Measurements from ENCODE around the gene ZNF829.

ZNF829 gene

GRCh38 chr19:36915992-36916830 is at the start of gene ZNF829, which contains the start of gene ZNF568:
TSS of gene ZNF829 (minus strand) at chr19:36916291. CDS start at chr19:36915167, 1,124 bp downstream.
TSS of gene ZNF568 (plus strand) at chr19:36916332. CDS start at chr19:36922771, 6,439 bp downstream.
- DNase-seq: peak; percentile 93

- DNase-seq: no peak
These were observed 47.2 kb upstream of the ZNF829 start for GRCh38 chr19:36963280-36963679.

GRCh38 chr19:36962346-36962745 is 46.3 kb upstream of the ZNF829 start:
- DNase-seq: no peak

- no peak for DNase-seq
These were observed 34.4 kb upstream of the ZNF829 start for GRCh38 chr19:36950335-36951119.

GRCh38 chr19:36939153-36939552 is 23.1 kb upstream of the ZNF829 start:
- DNase-seq: no peak

GRCh38 chr19:36931684-36932083 is 15.6 kb upstream of the ZNF829 start:
- no peak for DNase-seq

- no peak for DNase-seq
These were observed 2.0 kb upstream of the ZNF829 start for GRCh38 chr19:36918090-36918489.

GRCh38 chr19:36916991-36917390 is 900 bp upstream of the ZNF829 start:
- peak; percentile 21 to 24 for DNase-seq

GRCh38 chr19:36898422-36898821 is 17.7 kb downstream of the ZNF829 start:
- DNase-seq: no peak

GRCh38 chr19:36894849-36895383 is 21.2 kb downstream of the ZNF829 start:
- DNase-seq: no peak

- DNase-seq: no peak
These were observed 24.2 kb downstream of the ZNF829 start for GRCh38 chr19:36891768-36892357.

GRCh38 chr19:36876993-36877938 is 38.8 kb downstream of the ZNF829 start:
- no peak for DNase-seq

- DNase-seq: no peak
These were observed 64.2 kb downstream of the ZNF829 start for GRCh38 chr19:36851898-36852297.

GRCh38 chr19:36850559-36851442 is 65.3 kb downstream of the ZNF829 start, which contains the start of gene ZNF345:
TSS of gene ZNF345 (plus strand) at chr19:36850876. CDS start at chr19:36876831, 25,955 bp downstream.
- peak; percentile 87 to 88 for DNase-seq

- peak; percentile 89 to 91 for DNase-seq
These were observed 66.2 kb downstream of the ZNF829 start for GRCh38 chr19:36849701-36850558.

GRCh38 chr19:36847968-36848367 is 68.1 kb downstream of the ZNF829 start:
- no peak for DNase-seq

GRCh38 chr19:36838784-36839324 is 77.2 kb downstream of the ZNF829 start:
- DNase-seq: no peak

All from activated T-cell treated with anti-CD3 and anti-CD28 coated beads, Interleukin-2, amount 50 U/mL, for 48 hours (primary cell).